KG1 (cell line): ENCODE measurements around the gene ATF5.

ENCODE experiments used
- DNase-seq: peaks from one replicate; lab custom pipeline; 2025; lab: John Stamatoyannopoulos, UW

Gene ATF5, protein sequence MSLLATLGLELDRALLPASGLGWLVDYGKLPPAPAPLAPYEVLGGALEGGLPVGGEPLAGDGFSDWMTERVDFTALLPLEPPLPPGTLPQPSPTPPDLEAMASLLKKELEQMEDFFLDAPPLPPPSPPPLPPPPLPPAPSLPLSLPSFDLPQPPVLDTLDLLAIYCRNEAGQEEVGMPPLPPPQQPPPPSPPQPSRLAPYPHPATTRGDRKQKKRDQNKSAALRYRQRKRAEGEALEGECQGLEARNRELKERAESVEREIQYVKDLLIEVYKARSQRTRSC

DNA sequence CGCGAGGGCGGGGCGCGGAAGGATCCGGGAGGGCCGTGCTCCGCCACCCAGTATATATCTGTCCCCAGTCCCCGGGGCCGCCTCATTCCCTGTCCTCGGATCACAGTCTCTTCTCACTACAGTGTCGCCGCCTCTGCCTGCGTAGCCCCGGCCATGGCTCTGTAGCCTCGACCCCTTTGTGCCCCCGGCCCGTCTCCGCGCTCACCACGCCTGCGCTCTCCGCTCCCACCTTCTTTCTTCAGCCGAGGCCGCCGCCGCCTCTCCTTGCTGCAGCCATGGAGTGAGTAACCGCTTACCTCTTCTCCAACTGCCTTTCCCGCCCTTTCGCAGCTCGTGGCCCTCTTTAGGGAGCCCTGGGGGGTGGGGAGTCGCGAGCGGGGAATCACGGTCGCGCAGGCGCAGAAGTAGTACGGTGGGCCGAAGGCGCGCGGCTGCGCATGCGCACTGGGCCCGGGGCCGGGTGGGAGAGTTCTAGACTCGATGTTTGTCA, at the start of gene ATF5, which contains the start of gene NUP62:
Gene ATF5, plus strand, starts transcription at position 85 of the 490 bp plus-strand sequence. CDS start 1,646 bp downstream, outside the sequence.
Gene NUP62, minus strand, starts transcription at position 384 of the 490 bp plus-strand sequence. CDS start 19,697 bp downstream, outside the sequence.
- DNase-seq, result peak; percentile 95

DNA sequence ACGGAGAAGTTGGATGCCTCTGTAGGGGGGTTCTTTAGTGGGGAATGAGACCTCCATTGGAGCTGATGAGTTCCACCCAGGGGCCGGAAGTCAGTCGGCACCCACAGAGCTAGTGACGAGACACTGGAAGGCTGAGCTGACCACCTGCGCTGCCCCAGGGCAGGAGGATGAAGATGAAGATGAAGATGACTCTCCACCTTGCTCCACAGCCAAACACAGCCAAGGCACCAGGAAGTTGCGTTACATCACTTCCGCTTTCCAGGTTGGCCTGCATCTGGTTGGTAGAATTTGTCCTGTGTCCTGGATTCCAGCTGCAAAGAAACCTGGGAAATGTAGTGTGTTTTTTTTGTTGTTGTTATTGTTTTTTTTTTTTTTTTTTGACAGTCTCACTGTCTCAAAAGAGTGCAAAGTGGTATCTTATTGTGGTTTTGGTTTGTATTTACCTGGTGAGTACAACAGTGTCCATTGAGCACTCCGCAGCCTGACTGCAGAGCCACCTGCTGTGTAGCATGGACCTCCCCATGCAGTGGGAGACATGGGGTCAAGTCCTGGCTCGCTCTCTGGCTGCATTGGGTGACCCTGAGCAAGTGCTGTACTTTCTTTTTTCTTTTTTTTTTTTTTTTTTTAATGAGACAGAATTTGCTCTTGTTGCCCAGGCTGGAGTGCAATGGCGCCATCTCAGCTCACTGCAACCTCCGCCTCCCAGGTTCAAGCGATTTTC, 49.6 kb upstream of the ATF5 start:
- no peak for DNase-seq

DNA sequence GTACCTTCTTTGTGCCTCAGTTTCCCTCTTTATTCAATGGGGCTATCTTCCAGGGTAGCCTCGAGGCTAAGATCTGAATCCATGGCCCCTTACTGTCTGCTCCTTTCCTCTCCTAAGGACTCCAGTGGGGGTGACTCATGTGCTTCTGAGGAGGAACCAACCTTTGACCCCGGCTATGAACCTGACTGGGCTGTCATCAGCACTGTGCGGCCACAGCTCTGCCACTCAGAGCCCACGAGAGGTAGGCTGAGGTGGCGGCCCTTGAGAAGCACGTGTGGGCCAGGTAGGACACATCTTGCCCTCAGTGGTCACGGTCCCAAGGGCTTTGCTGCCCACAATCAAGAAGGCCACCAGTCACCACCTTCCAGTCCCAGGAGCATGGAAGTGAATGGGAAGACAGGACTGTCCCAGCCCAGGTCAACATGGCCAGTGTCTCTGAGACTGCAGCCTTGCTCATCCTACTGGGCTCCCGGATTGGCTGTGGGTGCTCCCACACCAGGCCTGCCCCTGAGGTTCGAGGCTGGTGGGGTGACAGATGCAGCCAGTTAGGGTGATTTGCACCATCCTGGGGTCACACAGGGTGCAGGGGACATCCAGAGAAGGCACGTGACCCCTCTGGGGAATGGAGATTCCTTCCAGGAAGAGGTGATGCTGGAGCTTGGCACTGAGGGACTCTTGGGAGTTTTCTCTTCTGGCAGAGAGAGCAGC, 48.7 kb upstream of the ATF5 start:
- DNase-seq, result no peak

DNA sequence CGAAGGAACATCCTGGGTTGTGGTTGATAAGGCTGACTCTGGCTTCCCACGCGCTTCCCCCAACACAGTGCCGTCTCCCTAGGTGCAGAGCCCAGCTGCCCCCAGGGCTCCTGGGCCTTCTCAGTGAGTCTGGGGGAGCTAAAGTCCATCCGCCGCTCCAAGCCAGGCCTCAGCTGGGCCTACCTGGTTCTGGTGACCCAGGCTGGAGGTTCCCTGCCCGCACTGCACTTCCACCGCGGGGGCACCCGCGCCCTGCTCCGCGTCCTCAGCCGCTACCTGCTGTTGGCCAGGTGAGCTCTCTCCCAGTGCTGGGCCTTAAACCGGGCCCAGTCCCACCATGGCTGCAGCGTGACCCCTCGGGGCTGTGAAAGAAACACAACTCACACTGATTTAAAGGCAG, 47.8 kb upstream of the ATF5 start:
- no peak for DNase-seq

DNA sequence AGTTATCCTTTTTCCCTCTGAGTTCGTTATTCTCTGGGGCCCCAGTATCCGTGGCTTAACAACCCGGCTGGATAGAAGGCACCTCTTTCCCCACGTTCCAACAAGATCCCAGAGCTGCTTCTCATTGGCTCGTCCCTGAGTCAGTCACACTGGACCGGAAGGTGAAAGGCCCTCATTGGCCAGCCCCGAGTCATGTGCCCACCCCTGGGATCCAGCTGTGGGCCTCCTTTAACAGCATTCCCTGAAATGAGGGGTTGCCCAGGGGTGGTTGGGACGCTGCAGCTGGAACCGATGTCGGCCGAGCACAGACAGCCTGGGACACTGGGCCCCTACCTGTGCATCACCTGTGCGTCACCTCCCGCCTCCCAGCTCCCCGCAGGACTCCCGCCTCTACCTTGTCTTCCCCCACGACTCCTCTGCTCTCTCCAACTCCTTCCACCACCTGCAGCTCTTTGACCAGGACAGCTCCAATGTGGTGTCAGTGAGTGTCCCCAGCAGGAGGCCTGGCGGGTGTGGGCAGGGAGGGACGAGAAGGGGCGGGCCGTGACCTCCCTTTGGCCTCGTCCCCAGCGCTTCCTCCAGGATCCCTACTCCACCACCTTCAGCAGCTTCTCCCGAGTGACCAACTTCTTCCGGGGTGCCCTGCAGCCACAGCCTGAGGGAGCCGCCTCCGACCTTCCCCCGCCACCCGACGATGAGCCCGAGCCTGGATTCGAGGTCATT, 47.2 kb upstream of the ATF5 start:
- no peak for DNase-seq

DNA sequence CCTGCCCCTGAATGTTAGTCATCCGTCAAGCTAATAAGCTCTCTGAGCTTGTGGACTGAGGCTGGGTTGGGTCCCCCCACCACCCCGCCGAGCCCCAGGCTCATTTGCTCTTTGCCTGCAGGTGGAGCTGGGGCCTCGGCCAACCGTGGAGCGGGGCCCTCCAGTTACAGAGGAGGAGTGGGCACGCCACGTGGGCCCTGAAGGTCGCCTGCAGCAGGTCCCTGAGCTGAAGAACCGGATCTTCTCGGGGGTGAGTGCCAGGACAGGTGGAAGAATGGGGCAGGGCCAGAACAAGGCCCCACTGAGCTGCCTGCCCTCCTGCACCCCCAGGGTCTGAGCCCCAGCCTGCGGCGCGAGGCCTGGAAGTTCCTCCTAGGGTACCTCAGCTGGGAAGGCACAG, 46.4 kb upstream of the ATF5 start:
- no peak for DNase-seq

DNA sequence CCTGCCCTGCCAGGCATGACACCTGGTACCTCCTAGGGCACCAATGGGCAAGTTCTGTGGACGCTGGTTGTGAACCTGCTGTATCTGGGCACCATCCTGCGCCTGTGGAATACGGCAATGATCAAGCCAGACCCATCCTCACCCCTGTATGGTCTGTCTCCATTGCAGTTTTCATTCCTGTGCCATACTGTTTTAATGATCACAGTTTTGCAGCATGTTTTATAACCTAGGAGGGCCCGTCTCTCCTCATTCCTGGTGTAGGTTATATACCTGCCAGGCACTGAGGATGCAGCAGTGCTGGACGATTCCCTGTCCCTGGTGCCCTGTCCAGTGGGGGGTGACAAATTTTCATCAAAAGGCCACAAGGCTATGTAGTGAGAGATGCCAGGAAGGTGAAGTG, 45.9 kb upstream of the ATF5 start:
- no peak for DNase-seq

DNA sequence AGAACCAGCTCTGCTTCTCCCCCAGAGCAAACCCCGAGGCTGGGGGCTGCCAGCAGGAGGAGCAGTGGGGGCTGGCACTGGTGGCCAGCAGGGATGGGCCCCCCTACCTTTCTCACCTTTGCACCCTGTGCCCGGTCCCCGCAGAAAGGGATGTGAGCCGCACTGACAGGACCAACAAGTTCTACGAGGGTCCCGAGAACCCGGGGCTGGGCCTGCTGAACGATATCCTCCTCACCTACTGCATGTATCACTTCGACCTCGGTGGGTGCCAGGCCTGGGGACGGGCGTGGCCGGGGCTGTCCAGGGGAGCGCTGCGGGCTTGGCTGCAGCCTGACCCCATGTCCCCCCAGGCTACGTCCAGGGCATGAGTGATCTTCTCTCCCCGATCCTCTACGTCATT, 44.9 kb upstream of the ATF5 start:
- DNase-seq, result no peak

DNA sequence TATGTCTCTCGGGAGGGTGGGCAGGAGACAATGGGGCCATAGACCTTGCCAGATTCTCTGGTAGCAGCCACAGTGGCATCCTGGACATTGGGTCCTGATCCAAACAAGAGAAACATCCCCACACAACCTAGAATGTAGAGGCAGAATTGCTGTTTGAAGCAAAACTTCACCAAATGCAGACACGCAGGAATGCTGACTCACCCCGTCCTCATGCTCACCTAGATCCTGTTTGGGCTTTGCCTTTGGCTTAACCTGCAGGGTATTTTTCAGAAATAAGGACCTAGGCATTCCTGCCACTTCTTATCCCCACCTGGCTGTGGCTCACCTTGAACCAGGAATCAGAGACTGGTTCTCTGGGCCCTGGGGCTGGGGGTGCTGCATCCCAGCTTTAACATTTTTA, 44.2 kb upstream of the ATF5 start:
- DNase-seq, result no peak

DNA sequence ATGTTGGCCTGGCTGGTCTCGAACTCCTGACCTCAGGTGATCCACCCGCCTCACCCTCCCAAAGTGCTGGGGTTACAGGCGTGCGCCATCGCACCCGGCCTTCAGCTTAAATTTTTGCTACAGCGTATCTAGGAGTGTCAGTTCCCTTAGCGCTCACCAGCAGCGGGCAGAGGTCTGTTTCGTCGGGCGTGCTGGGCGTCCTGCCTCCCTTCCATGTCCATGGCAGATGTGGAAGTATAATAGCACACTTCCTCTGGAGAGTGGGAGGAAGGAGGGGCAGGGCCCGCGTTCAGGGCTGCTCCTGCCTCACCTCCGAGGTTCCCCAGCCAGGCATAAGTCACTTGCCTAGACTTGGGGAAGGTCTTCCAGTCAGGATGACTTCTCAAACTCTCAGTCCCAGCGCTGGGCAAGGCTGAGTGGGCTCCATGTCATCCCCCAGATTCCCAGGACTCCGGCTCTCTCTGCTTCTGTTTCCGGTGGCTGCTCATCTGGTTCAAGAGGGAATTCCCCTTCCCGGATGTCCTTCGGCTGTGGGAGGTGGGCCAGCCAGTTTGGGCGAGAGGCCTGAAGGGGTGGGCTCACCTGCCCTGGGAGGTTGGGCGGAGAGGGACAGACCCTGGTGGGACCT, 41.9 kb upstream of the ATF5 start:
- no peak for DNase-seq

DNA sequence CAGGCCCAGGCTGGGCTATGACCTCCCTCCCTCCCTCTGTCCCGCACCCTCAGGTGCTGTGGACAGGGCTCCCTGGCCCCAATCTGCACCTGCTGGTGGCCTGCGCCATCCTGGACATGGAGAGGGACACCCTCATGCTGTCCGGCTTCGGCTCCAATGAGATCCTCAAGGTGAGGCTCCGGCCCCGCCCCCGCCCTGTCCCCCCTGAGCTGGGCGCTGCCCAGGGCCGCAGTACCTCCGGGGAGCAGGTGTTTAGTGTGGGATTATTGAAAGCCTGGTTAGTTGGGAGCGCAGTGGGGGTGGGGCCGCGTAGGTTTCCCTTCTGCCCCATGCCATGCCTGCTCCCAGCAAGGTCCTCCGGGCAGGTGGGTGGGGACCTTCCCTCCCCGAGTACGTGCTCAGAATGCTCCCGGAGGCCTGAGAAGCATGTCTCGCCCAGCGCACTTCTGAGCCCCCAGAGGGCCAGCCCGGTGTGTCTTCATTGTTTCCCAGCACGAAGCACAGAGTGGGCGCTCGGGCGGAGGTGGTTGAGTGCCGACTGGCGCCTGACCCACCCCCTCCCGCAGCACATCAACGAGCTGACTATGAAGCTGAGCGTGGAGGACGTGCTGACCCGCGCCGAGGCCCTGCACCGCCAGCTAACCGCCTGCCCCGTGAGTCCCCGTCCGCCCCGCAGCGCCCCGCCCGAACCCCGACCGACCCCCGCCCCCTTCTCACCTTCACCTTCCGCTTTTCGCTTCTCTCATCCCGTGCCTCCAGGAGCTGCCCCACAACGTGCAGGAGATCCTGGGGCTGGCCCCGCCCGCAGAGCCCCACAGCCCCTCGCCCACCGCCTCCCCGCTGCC, 41.1 kb upstream of the ATF5 start:
- no peak for DNase-seq

DNA sequence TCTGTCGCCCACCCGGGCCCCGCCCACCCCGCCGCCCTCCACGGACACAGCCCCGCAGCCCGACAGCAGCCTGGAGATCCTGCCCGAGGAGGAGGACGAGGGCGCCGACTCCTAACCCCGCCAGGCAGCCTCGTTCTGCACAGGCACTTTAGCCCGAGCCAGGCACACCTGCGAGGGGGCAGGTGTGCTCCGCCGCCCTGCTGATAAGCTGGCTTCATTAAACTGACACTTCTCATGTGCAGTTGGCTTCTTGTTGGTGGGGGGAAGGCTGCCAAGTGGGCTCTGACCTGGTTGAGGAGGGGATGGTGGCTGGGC, 40.5 kb upstream of the ATF5 start:
- no peak for DNase-seq

DNA sequence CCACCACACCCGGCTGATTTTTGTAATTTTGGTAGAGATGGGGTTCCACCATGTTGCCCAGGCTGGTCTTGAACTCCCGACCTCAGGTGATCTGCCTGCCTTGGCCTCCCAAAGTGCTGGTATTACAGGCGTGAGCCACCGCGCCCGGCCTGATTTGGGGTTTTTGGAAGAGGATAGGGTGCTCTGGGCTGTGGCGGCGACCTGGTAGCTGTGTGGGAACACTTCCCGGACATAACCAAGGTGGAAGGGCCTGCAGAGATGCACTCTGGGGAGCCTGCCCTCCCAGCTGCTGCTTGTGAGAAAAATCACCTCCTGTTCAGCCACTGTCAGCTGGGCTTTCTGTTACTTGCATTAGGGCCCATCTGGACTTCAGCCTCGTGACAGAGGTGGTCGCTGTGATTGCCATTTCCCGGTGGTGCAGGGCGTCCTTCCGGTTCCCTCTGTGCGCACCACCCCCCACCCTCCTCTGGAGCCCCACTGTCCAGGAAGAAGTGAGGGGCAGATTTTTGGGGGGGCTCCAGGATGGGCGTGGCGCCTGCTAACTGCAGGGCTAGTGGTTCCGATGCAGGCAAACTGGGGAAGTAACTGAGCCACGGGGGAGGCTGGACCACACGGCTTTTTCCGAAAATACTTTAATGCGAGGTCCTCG, 39.8 kb upstream of the ATF5 start:
- no peak for DNase-seq

DNA sequence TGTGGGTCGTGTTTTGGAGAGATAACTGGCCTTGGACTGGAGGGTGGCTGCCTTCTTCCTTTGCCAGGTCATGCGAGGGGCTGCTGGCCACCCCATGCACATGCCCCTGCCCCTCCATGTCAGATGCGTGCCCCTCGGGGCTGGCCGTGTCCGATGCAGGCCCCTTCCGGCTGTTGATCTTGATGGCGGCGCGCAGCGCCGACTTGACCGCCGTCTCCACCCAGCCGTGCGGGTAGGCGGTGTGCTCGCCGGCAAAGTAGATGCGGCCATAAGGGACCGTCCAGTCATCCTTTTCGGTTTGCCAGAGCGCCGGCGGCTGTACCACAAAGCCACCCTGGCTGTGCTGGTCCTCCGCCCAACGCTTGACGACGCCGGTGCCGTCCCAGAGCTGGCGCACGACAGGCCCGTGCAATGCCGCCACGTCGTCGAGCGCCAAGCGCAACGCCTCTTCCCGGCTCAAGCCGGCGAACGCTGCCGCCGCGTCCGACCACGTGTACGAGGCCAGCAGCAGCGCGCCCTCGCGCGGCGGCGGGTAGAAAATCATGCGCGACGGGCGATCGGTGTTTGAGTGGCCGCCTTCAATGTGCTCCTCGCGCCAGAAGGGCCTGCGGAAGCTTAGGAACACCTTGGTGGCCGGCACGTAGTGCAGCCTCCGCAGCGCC, 39.2 kb upstream of the ATF5 start:
- DNase-seq, result no peak

DNA sequence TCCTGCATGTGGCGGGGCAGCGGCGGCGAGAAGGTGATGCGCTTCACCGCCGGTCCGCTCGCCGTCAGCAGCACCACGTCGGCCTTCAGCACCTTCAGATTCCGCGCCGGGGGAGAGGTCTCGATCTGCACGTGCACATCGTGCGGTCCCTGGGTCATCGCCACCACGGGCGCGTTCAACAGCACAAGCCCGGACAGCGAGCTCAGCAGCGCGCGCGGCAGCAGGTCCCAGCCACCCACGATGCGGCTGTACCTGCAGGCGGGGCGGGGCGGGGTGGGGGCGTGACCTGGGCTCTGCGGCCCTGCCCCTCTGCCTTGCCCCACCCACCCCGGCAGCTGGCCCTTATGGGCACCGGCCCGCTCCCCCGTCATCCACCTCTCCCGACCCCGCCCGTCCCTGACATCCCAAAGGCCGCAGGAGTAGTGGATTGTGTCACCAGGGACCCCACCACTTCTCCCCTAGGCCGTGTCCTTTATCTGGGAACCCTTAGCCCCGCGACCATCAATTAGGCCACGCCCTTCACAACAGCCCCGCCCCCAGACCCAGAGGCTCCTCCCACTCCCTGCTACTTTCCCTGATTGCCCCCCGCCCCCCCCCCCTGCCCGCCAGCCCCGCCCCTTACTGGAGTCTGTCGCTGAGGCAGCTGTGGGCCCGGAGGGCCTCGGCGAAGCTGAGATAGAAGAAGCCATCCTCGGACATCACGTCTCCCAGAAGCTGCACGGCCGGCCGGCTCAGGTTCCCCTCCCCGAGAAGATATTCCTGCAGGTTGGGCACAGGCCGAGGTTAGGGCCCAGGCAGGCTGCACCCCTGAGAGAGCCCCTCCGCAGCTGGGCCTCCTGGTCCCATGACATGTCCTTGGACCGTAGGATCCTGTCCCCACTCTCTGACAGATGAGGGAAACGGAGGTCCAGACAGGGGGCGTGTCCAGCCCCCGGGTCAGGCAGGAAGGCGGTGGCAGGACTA, 38.4 kb upstream of the ATF5 start:
- no peak for DNase-seq

DNA sequence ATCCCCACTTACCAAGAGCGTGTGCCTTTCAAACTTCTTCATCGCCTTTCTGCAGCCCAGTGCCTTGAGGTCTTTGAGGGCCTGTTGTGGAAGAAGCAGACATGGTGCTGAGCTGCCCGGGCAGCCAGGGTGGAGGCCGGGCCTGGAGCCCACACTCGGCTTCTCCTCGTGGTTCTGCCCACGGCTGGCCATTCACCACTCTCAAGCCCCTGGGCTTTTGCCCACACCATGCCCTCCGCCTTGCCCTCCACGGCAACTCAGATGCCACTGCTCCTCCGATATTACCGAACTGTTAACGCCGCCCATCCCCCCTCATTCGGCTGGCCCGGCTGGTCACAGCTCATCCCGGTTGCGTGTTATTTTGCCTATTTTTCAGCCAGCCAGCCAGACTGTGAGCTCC, 37.6 kb upstream of the ATF5 start:
- DNase-seq, result no peak

DNA sequence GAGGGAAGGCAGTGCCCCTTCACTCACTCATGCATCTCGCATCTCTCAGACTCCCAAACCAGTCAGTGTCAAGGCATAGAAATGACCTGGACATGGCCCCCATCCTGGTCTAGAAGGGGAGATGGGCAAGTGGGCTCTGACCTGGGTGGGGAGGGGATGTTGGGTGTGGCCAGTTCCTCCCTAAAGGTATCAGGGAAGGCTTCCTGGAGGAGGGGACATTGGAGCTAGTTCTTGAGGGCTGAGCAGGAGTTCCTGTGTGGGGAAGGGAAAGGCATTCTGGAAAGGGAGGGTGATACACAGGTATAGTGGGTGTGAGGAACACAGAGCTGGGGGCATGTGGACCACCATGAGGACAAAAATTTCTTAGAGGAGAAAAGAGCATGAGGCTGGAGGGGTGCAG, 36.3 kb upstream of the ATF5 start:
- no peak for DNase-seq

DNA sequence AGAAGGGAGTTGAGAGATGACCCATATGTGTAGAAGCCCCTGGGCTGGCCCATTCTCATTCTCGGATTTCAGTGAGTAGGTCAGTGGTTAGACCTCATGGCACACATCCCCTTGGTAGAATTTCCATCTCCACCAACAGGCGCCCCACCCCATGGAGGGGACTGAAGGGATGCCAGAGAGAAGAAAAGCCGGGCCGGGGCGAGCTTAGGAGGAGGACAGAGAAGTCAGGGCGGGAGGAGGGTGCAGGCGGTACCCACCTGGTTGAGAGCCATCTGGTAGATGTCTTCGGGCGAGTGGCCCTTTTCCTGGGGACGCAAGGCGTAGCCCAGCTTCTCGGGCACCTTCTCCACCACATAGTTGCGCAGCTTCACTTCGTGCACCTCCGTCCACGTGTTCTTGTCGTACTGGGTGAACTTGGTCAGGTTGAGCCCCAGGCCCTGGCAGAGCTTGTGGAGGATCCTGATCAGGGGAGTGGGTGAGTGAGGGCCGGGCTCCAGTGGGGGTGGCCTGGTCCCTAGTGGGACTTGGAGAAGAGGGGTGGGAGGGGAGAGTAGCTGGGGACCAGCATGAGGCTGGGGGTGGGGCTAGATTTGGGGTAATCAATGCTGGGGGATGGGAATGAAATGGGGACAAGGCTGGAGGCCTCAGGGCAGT, 34.9 kb upstream of the ATF5 start:
- no peak for DNase-seq
